NCI-H2196 treated with DMSO at 0.1 percent for 48 hours (cell line): ENCODE measurements around the gene GALNT10.
A peak's percentile ranks its signal among the peaks of the same experiment; 100 is the strongest.

Experiments
- DNase-seq: peaks from one replicate; lab custom pipeline; 2025; ENCODE audit not compliant: unreplicated experiment; lab: John Stamatoyannopoulos, UW

Gene GALNT10

GRCh38 chr5:154373326-154373725, 182.8 kb downstream of the GALNT10 start:
- no peak for DNase-seq

GRCh38 chr5:154373729-154374179, 183.2 kb downstream of the GALNT10 start:
- DNase-seq = no peak

DNA sequence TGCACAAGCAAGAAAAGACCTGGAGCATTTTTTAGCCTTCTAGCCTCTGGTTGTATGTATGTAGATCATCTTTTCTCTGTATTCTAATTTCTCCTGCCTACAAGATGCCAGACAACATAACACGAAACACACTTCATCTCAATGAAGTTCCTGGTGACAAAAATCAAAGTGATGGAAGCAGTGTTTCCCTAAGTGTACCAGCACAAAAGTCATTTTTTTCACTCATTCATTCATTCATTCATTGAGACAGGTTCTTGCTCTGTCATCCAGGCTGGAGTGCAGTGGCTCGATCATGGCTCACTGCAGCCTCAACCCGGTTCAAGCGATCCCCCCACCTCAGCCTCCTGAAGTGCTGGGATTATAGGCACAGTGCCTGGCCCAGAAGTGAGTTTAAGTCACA, 183.7 kb downstream of the GALNT10 start:
- DNase-seq = no peak

DNA sequence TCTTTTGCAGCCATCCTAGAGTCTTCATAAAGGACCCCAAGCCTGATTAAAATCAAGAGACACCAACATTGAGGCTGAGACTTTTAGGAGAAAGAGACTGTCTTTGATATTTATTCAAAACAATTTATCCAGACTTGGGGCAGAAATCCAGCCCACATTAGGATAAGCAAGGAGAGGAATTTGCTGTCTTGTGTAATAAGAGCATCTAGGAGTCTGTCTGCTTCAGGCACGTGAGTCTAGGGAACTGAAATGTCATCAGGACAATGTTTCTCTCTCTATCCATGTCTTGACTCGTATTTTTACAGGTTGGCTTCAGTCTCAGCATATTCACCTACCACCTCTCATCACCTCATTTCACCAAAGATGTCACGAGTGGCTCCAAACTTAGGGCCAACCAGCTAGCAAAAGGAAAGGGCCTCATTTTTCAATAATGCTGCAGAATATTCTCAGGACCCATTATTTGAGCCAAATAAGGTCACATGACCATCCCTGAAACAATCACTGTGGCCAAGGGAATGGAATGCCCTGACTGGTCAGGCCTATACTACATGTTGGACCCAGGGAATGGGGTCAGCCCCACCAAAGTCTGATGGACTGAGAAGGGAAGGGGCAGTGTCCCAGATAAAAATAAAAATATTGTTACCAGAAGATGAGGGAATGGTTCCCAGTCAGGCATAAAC, 184.9 kb downstream of the GALNT10 start:
- no peak for DNase-seq

- no peak for DNase-seq
Measured at GRCh38 chr5:154376481-154376880, 185.9 kb downstream of the GALNT10 start.

- no peak for DNase-seq
Measured at GRCh38 chr5:154377754-154378533, 187.4 kb downstream of the GALNT10 start.

- no peak for DNase-seq
Measured at GRCh38 chr5:154380263-154380662, 189.7 kb downstream of the GALNT10 start.

GRCh38 chr5:154384480-154385235, 194.1 kb downstream of the GALNT10 start:
- no peak for DNase-seq

DNA sequence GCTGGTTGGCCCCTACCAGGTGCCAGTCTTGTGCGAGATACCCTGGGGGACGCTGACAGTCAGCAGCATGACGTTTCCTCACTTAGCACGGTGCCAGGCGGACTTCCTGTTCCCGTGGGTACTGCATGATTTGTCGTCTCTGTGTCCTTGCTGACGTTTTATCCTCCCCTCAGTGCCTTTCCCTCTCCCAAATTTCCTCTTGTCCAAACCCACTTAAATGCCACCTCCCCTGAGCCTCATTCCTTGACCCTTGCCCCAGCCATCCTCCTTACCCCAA, 194.6 kb downstream of the GALNT10 start:
- no peak for DNase-seq

DNA sequence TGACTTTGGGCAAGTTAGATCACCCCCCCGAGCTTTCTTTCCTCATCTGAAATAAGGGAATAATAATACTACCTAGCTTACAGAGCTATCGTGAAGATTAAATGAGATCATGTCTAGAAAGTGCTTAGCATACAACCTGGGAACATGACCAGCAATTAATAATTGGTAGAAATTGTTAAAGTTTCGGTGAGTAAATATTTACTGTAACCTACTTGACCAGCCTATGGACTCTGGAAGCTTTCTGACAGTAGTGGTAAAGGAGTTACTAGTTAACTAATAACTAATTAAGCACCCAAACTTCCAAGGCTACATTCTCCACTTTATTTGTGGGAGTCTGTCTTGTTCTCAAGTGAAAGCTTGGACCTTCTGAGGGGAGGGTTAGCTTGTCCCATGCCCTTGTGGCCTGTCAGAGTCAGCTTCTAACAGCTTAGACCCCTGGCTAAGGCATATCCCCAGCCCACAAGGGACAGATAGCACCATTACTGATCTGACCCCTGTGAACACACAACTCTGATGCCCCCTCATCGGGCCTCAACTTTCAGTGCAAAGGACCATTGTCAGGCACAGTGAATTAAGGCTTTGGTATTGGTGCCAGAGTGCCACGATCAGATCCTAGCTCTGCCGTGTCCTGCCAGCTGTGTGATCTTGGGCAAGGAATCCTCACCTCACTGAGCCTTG, 196.6 kb downstream of the GALNT10 start:
- no peak for DNase-seq

- no peak for DNase-seq
Measured at GRCh38 chr5:154388842-154389241, 198.3 kb downstream of the GALNT10 start.

GRCh38 chr5:154390096-154390495, 199.6 kb downstream of the GALNT10 start:
- no peak for DNase-seq

DNA sequence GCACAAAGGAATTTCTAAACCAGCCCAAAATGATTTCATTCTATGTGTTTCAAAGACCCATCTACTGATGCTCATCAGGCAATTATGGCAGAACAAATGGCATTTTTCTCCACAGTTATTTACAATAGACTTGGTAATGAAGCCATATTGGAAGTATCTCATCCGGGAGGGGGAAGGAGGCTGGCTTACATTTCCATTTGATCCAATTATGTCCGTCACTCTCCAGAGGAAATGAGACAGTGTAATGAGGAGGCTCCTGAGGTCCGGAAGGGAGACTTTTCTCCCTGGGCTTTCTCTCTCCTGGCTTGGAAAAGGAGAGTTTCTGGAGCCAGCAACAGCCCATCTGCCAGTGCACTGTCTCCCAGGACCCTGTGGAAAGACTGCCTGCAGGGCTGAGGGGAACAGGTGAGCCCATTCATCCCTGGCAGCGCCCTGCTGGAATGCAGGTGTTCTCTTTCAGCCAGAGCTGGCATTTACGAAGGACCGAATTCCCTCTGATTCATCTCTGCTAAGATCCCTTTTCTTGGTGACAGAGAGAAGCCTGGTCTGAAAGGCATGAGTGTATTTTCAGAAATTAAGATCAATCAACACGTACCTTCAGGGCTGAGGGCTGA, 200.3 kb downstream of the GALNT10 start:
- DNase-seq = no peak

- DNase-seq = no peak
Measured at GRCh38 chr5:154391788-154392187, 201.3 kb downstream of the GALNT10 start.

DNA sequence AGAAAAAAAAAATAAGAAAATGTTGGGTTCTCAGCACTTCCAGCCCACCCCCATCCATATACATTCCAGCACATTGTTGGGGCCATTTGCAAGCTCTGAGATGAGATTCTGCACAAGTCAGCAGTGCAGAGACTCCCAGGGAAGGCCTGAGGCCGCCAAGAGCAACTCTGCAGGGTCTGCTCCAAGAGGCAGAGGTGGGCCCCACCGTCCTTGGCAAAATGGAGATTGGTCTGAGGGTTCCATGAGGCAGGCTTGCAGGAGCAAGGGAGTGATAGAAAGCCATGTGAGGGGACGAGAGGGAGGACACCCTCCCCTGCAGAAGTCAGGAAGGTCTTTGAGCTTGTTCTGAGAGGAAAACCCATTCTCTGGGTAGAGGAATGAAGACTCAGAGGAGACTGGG, 203.3 kb downstream of the GALNT10 start:
- DNase-seq = no peak

DNA sequence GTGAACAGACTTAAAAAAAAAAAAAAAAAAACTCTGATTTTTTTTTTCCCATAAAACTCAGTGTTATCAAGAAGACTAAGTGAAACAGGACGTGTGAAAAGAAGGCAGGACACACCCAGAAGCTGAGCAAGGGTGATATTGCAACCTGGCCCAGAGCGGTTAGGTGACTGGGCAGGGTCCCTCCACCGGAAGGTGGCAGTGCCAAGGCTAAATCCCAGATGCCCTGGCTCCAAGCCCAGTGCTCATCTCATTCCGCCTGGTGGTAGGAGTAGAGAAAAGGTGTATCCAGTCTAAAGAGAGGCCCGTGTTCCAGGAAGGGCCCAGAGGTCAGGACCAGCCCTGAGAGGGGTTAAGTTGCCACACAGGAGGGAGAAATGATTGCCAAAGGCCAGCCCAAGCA, 203.8 kb downstream of the GALNT10 start:
- DNase-seq = peak; percentile 50

DNA sequence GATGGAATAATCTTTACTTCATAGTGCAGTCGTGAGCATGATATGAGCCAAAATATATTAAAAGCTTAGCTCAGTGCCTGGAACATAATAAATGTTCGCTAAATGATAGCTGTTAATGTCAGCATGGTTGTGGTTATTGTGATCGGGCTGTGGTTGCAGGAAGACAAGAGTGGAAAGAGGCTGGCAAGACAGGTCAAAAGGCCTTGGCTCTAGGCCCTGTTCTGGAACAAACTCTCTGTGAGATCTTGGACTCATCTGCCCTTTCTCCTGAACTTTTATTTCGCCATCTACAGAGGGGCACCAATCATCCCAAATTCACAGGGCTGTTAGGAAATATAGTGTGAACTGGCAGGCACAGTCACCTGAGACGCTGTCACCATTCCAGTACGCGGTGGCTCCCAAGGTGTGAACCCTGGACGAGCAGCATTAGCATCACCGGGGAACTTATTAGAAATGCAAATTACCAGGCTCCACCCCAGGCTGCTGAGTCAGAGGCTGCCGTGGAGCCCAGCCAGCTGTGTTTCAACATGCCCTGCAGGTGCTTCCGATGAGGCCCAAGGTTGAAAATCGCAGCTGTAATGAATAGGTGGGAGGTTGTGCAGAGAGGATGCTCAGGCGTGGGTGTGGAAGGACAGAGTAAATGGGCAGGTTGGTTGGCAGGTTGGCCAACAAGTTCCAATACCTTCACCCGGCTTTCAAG, 205.0 kb downstream of the GALNT10 start:
- DNase-seq = peak; percentile 44

GRCh38 chr5:154396128-154396527, 205.6 kb downstream of the GALNT10 start:
- no peak for DNase-seq

DNA sequence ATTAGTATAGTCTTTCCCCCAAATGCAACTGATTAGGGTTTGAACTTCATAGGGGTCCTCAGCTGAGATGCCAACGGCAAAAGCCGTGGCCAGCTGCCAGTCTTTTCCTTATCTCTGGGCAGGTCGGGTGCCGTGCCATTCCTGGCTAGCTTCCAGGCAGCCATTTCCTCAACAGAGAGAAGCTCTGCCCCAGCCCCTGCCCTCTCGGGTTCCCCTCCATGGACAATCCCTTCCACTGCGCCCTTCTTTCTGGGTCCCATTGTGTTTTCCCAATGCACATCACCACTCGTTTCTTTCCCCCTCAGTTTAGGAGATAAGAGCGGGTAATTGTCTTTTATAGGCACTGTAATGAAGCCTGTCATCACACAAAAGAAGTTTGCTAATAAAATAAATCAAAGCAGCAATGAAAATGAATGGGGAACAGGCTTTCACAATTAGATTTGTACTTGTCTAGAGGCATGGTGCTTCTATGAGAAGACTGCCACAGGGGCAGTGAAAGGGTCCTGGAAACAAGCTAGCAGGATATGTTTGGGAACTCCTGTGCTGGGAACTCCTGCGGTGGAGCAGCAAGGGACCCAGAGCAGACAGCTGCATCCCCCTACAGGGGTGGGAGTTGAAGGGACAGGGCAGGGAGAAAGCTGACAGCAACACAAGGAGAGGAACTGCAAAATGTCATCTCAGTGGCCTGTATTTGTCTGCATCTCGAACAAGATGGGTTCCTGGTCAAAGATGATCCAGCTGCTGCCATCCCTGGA, 207.3 kb downstream of the GALNT10 start:
- peak; percentile 15 for DNase-seq

GRCh38 chr5:154400678-154401077, 210.1 kb downstream of the GALNT10 start:
- DNase-seq = no peak
